SU-DHL-6 (cell line): ENCODE results near the gene CYFIP2.

Experiments
- H2AFZ ChIP-seq: fragments of 200-600 bp; sonication (generic); 2 replicates; pipeline ENCODE4 v1.6.1; 2014; ENCODE audit warnings: low read depth, mild to moderate bottlenecking, moderate library complexity, mixed read lengths, antibody characterized with exemption, low read length; ENCODE audit not compliant: severe bottlenecking
- H3F3A ChIP-seq: fragments of 200-600 bp; shearing (Covaris generic); 2 replicates; pipeline ENCODE4 v1.6.0; 2016; ENCODE audit warnings: antibody characterized with exemption, mild to moderate bottlenecking; ENCODE audit not compliant: insufficient read depth
- H3K27ac ChIP-seq: fragments of 200-600 bp; sonication (generic); 2 replicates; pipeline ENCODE4 v1.5.1; 2016; ENCODE audit warnings: low read depth, mild to moderate bottlenecking, low read length, moderate library complexity, mixed read lengths
- H3K27me3 ChIP-seq: fragments of 200-600 bp; sonication (generic), shearing (Covaris generic); 2 replicates; pipeline ENCODE4 v1.6.0; 2014; ENCODE audit warnings: mild to moderate bottlenecking, low read length
- H3K36me3 ChIP-seq: fragments of 200-600 bp; sonication (generic); 2 replicates; pipeline ENCODE4 v1.6.1; 2014; ENCODE audit warnings: mild to moderate bottlenecking, low read length, mixed read lengths
- H3K4me2 ChIP-seq: fragments of 300-600, 200-600 bp; shearing (Covaris generic), sonication (generic); 2 replicates; pipeline ENCODE4 v1.6.0; 2014; ENCODE audit warnings: low read length, low read depth, mild to moderate bottlenecking; ENCODE audit not compliant: poor library complexity, severe bottlenecking
- H3K4me3 ChIP-seq: fragments of 200-600 bp; sonication (generic); 2 replicates; pipeline ENCODE4 v1.5.1; 2014; ENCODE audit warnings: antibody characterized with exemption, low read length, mild to moderate bottlenecking, mixed read lengths; ENCODE audit not compliant: insufficient read depth, poor library complexity, severe bottlenecking
- H3K79me2 ChIP-seq: fragments of 200-600 bp; sonication (generic); 2 replicates; pipeline ENCODE4 v1.6.1; 2014; ENCODE audit warnings: mild to moderate bottlenecking, low read length, moderate library complexity; ENCODE audit not compliant: insufficient read depth
- H3K9ac ChIP-seq: fragments of 200-600 bp; sonication (generic); 2 replicates; pipeline ENCODE4 v1.7.0; 2014; ENCODE audit warnings: mild to moderate bottlenecking, low read length
- H3K9me2 ChIP-seq: fragments of 200-600 bp; sonication (generic); replicated peaks from 2 replicates; pipeline ENCODE4 v1.6.1; 2014; ENCODE audit warnings: low read length; ENCODE audit not compliant: insufficient read depth
- H3K9me3 ChIP-seq: fragments of 200-600 bp; sonication (generic); 2 replicates; pipeline ENCODE4 v1.6.1; 2014; ENCODE audit warnings: low read length, mixed read lengths; ENCODE audit not compliant: insufficient read depth
- H4K20me1 ChIP-seq: fragments of 200-600 bp; sonication (generic); 2 replicates; pipeline ENCODE4 v1.6.1; 2014; ENCODE audit warnings: low read depth, mild to moderate bottlenecking, antibody characterized with exemption, low read length, moderate library complexity, mixed read lengths
- CTCF ChIP-seq: fragments of 200-600 bp; sonication (generic); IDR thresholded peaks from one replicate; pipeline ENCODE4 v1.5.1; 2017; ENCODE audit warnings: antibody characterized with exemption, mild to moderate bottlenecking, low read length, moderate library complexity; ENCODE audit not compliant: insufficient read depth, poor library complexity, severe bottlenecking
- EZH2phosphoT487 ChIP-seq: fragments of 200-600 bp; sonication (generic), shearing (Covaris generic); conservative IDR thresholded peaks from 2 replicates; pipeline ENCODE4 v1.6.1; 2018; ENCODE audit warnings: mild to moderate bottlenecking, antibody characterized with exemption, low read length, moderate library complexity, mixed read lengths

Gene CYFIP2

DNA sequence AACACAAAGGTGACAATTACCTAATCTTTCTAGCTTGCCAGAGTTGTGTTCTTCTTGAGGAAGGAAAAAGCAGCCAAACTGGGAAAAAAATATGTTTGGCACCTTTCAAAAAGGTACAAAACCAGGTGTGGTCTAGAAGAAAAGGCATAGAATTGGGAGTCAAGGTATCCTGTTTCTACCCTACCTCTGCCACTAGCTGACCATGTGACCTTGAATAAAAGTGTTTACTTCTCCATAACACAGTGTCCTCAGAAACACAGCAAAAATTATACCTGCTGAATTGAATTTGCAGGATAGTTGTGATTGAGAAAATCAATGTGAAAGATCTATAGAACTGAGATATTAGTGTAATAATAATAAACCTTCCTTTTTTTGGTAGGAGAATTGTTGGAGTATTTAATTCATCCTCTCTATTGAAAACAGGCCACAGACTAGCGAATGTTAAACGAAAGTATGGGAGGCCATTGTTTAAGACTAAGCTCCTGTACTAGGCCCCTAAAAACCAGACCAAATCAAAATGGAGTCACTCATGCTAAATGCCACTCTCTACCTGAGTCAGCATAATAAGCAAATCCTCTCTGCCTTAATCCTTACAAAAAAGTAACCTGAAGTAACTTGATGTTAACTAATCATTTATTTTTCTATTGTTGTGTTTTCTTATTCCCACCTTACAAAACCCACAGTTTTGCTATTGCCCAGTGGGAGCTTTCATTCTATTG, 12.6 kb downstream of the CYFIP2 start:
- Histone ChIP-seq H3K79me2 (peaks cover 100% of the 10 kb centered on the region), H3K36me3 (peaks cover 6% of the 10 kb centered on the region; the same call in 1 of the 2 replicates)

DNA sequence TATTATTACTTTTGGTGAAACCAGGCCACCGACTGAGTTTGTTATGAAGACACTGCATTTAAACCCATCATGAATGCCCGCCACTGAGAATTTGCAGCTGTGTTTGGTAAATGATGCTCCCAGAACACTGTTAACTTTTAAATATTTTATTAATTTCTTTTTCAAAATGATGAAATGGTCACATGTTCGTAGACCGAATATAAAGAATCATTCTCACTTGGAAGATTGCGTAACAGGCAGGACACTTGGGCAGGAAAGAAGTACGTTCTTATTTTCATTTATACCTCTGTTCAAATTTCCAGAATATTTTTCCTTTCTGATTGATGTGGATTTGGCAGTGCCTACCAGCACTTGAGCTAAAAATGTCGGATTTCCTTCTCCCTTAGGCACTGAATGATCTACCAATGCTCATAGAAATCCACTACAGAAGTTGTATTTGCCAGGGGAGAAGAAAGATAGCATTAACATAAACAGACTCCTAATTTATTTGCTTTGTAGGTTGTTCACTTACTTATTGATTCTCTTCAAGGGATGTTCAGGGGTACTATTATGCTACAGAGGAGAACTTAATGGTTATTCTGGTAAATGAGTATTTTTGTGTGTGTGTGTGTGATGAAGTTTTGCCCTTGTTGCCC, 13.8 kb downstream of the CYFIP2 start:
- no peak overlapping the region for H2AFZ ChIP-seq
- H3K9me2 ChIP-seq = no peaks in the 10 kb centered on the region
- H3K9ac ChIP-seq = no peak overlapping the region
- H3K27ac ChIP-seq = no peak overlapping the region
- peaks cover 9% of the 10 kb centered on the region; the same call in 1 of the 2 replicates for H3K36me3 ChIP-seq
- peaks cover 64% of the 10 kb centered on the region for H3F3A ChIP-seq
- H3K79me2 ChIP-seq = peaks cover 100% of the 10 kb centered on the region
- TF ChIP-seq EZH2phosphoT487 (no peak), CTCF (no peak)
- no peak overlapping the region for H3K4me2 ChIP-seq
- H3K27me3 ChIP-seq = no peaks in the 10 kb centered on the region
- H3K4me3 ChIP-seq = no peak overlapping the region
- H4K20me1 ChIP-seq = peaks cover 17% of the 10 kb centered on the region
- H3K9me3 ChIP-seq = no peaks in the 10 kb centered on the region

More for the DNA sequence above, 12.6 kb downstream of the CYFIP2 start:
- Histone ChIP-seq H3K9ac (no peak overlapping the region), H3K27ac (peak overlapping the region; percentile 26; the same call in 1 of the 2 replicates), H3K4me2 (no peak overlapping the region), H2AFZ (no peak overlapping the region), H4K20me1 (0 out of 2 replicates have a peak, but pooled peaks cover 7% of the 10 kb centered on the region), H3K9me2 (no peaks in the 10 kb centered on the region), H3K27me3 (no peaks in the 10 kb centered on the region), H3K9me3 (no peaks in the 10 kb centered on the region), H3K4me3 (no peak overlapping the region), H3F3A (peaks cover 57% of the 10 kb centered on the region)
- no peak for TF ChIP-seq CTCF
- TF ChIP-seq EZH2phosphoT487 = no peak

- Histone ChIP-seq H3K36me3 (peaks cover 16% of the 10 kb centered on the region), H3K79me2 (peaks cover 99% of the 10 kb centered on the region), H3F3A (peaks cover 53% of the 10 kb centered on the region), H3K27ac (peak overlapping the region; percentile 79), H4K20me1 (peaks cover 17% of the 10 kb centered on the region), H2AFZ (no peak overlapping the region), H3K9me2 (no peaks in the 10 kb centered on the region), H3K9me3 (no peaks in the 10 kb centered on the region), H3K27me3 (no peaks in the 10 kb centered on the region), H3K4me3 (no peak overlapping the region), H3K4me2 (peak overlapping the region; percentile 37), H3K9ac (no peak overlapping the region)
- no peak for TF ChIP-seq CTCF
- no peak for TF ChIP-seq EZH2phosphoT487
These were observed 15.0 kb downstream of the CYFIP2 start for GRCh38 chr5:157280927-157281326.
